Measurements from ENCODE around the gene DNAH10.

DNAH10 gene

GRCh38 chr12:123889848-123890535, 127.9 kb downstream of the DNAH10 start:
- DNase-seq, result no peak

- no peak for DNase-seq
Measured at GRCh38 chr12:123890536-123890902, 128.4 kb downstream of the DNAH10 start.

GRCh38 chr12:123891011-123891410, 128.9 kb downstream of the DNAH10 start:
- DNase-seq, result no peak

DNA sequence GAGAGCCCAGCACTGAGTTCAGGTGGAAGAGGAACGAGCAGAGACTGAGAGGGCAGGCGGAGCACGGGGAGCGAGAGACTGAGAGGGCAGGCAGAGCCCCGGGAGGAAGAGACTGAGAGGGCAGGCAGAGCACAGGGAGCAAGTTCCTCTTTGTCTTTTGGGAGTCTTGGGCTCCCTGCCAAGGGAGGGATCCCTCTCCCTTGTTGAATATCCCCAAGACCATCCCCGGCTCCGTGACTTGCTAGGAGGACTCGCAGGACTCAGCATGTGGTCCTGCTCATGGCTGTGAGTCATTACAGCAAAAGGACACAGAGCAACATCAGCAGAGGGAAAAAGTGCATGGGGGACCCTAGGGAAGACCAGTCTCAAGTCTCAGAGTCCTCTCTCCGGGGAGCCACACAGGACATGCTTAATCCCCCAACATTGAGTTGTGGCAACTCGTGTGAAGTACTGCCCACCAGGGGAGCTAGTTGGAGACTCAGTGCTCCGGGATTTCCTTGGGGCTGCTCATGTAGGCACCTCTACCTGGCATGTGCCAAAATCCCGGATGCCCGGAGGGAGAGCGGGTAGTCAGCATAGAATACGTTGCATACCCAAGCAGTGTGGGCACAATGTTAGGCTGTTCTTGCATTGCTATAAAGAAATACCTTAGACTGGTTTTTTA, 129.5 kb downstream of the DNAH10 start:
- no peak for DNase-seq

GRCh38 chr12:123892180-123892559, 130.1 kb downstream of the DNAH10 start:
- no peak for DNase-seq

- no peak for DNase-seq
Measured at GRCh38 chr12:123892853-123893252, 130.8 kb downstream of the DNAH10 start.

- DNase-seq, result no peak
Measured at GRCh38 chr12:123893276-123893675, 131.2 kb downstream of the DNAH10 start.

GRCh38 chr12:123894823-123895345, 132.8 kb downstream of the DNAH10 start:
- DNase-seq, result no peak

DNA sequence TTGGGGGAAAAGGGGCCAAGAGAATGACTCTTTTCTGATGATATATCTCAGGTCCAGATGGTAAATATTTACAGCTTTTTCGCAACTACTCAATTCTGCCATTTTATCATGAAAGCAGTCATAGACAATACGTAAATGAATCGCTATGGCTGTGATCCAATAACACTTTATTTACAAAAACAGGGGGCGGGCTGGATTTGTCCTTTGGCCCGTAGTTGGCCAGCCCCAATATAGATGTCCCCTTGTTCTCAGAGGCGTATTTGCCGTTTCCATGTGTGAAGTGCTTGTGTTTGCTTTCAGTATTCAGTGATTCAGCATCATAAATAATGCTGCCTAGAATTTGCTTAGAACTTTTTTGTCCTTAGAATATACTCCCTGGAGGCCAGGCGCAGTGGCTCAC, 133.3 kb downstream of the DNAH10 start:
- no peak for DNase-seq

GRCh38 chr12:123896767-123897166, 134.7 kb downstream of the DNAH10 start:
- DNase-seq, result no peak

- DNase-seq, result no peak
Measured at GRCh38 chr12:123897221-123897620, 135.1 kb downstream of the DNAH10 start.

- DNase-seq, result no peak
Measured at GRCh38 chr12:123898673-123899072, 136.6 kb downstream of the DNAH10 start.

DNA sequence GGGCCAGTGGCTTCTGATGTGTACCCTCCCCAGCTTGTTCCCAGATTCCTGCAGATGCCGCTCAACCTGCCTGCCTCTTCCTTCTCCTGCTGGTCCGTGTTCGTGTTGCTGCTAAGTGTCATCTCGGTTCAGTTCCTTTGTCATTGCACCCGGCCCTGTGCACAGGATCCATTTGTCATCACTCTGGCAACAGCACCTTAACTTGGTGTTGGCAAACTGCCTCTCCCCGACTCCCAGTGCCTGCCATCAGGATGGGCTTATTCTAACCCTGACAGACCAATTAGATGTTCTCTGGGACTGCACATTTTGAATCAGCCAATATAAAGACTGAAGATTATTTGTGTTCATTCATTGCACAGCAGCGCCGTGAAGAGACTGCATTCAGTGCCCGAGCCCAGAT, 137.3 kb downstream of the DNAH10 start:
- no peak for DNase-seq

GRCh38 chr12:123900871-123901376, 138.8 kb downstream of the DNAH10 start:
- DNase-seq, result no peak

DNA sequence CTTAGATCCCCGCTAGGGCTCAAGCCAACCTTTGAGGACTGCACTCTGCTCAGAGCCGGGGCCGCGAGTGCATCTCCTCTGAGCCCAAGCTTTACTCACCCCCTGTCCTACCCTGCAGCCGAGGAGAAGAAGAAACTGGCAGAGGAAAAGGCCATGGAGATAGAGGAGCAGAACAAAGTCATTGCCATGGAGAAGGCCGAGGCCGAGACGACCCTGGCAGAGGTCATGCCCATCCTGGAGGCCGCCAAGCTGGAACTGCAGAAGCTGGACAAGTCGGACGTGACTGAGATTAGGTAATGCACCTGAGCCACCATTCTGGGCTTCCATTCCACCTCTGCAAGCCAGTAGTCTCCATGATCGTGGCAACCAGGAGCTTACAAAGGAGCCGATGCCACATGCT, 140.7 kb downstream of the DNAH10 start:
- DNase-seq, result no peak

- no peak for DNase-seq
Measured at GRCh38 chr12:123903301-123904065, 141.4 kb downstream of the DNAH10 start.

GRCh38 chr12:123905319-123905925, 143.3 kb downstream of the DNAH10 start:
- peak; percentile 8 for DNase-seq

DNA sequence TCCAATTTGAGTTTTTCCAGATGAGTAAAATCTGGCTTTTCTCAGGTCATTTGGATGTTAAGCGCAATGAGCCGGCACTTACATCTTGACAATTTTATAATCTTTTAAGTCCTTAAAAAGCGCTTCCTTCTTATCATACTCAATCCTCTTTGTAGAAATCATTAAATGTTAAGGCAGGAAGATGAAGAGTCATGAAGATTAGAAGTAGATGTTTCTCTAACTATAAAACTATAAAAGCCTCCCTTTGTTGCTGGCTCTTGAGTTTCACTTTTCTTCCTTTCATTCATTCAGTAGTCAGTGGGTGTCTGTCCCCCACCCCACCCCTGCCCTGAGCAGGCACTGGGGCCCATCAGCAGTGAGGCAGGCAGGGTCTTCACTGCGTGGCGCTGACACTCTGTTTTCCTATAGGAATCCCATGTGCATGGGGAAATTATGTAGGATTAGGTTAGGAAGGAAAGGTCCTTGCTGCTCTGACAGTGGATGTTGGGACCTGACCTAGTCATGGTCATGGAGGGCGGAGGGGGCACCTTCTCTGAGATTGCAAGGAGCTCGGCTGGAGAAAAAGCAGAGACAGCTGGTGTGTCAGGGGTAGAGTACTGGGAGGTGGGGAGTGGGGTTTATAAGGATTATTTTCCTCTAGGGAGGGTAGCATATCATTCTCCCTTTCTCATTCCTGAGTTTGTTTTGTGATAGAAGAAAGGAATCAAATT, 144.8 kb downstream of the DNAH10 start:
- DNase-seq, result no peak

- DNase-seq, result no peak
Measured at GRCh38 chr12:123907726-123908476, 145.8 kb downstream of the DNAH10 start.

GRCh38 chr12:123908884-123909725, 147.0 kb downstream of the DNAH10 start:
- DNase-seq, result no peak

DNA sequence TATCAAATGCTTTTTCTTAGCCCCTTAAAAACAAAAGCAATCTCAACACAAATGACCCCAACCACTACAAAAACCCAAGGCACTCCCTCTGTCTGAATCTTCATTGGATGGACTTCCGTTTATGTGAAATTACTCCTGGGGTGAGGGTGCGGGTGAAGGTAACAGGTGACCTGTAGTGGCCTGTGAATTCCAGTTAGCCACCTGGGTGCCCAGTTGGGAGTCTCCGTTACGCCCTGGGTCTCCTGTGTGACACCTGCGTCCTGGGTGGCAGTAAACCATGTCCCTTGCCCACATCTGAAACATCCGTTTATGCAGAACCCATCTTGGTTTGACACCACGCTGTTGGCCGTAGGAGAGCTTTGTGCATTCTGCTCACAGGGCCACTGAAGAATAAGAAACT, 148.0 kb downstream of the DNAH10 start:
- DNase-seq, result no peak

Measured in COR-L47 (cell line).